Stimulated activated CD4-positive, alpha-beta T cell treated with anti-CD3 and anti-CD28 coated beads, Interleukin-12 subunit alpha, Interleukin-12 subunit beta, amount 100 ng/mL, for 48 hours (primary cell): ENCODE results near the gene TSTD1.
"Not testable (repeated sequence)": the region's sequence is repeated elsewhere in the genome, so short reads cannot be mapped to it uniquely, and the experiment has no call there.

Source experiments
- DNase-seq, 3 donors: peaks; one replicate each; pipeline ENCODE4 v3.0.0-alpha.2; 2020; ENCODE audit warnings: low read depth in 2 of 3, low spot score in 1 of 3

TSTD1 gene

GRCh38 chr1:161009602-161010211, 29.1 kb downstream of the TSTD1 start:
- no peak for DNase-seq

GRCh38 chr1:161008869-161009510, 29.8 kb downstream of the TSTD1 start:
- DNase-seq: no peak

- DNase-seq: no peak
These were observed 31.4 kb downstream of the TSTD1 start for GRCh38 chr1:161007369-161007768.

- no peak for DNase-seq
These were observed 32.2 kb downstream of the TSTD1 start for GRCh38 chr1:161006563-161006962.

GRCh38 chr1:161001525-161001924, 37.2 kb downstream of the TSTD1 start:
- no peak for DNase-seq

GRCh38 chr1:161000736-161001480, 37.9 kb downstream of the TSTD1 start:
- no peak for DNase-seq

GRCh38 chr1:160999376-160999775, 39.4 kb downstream of the TSTD1 start:
- DNase-seq: no peak

GRCh38 chr1:160997323-160998038, 41.3 kb downstream of the TSTD1 start:
- DNase-seq: peak in 1 of 3 donors; percentile 21

GRCh38 chr1:160996178-160996577, 42.6 kb downstream of the TSTD1 start:
- DNase-seq: no peak

- no peak for DNase-seq
These were observed 45.1 kb downstream of the TSTD1 start for GRCh38 chr1:160993544-160994193.

GRCh38 chr1:160992036-160992435, 46.7 kb downstream of the TSTD1 start:
- DNase-seq: not testable (repeated sequence)
